LNCaP clone FGC (cell line): ENCODE results near the gene ST3GAL3.

ENCODE experiments used
- DNase-seq: peaks from one replicate; pipeline ENCODE4 v3.0.0-alpha.2; 2011; ENCODE audit warnings: low read depth
- H3K4me3 ChIP-seq: 2 replicates; pipeline ENCODE4 v1.5.1; 2011; ENCODE audit warnings: mild to moderate bottlenecking, low read depth, low read length, control low read depth
- TF ChIP-seq, protein P1 (sequence below): IDR thresholded peaks from 2 replicates; pipeline ENCODE4 v1.5.1; 2012; ENCODE audit warnings: mild to moderate bottlenecking; ENCODE audit not compliant: control insufficient read depth, insufficient read depth; ENCODE audit errors: extremely low read depth

Gene ST3GAL3

DNA sequence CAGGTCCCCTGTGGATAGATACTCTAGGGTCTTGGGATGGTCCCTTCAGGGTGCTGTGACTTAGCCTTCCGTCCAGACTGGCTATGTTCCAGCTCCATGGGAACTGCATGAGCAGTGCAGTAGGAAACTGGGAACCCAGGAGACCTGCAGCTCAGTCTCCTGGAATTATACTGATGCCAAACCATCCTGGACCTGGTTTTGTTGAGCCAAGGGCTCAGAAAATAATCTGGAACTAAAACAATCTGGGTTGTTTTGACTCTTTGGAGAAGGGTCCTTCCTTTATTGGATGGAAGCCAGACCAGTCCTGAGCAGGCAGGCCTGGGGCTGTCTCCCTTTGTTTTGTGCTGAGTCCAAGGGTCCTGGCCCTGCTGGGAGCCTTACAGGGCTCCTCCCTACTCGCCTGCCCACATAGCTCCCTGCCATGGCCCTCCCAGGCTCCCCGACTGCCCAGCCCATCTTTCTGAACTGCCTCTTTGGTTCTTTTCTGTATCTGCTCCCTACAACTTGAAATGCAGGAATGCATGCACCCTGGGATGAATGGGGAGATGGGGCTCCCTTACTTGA lies 240.6 kb downstream of the ST3GAL3 start:
- H3K4me3 ChIP-seq, result peak overlapping the region; percentile 96
- TF ChIP-seq, protein P1, sequence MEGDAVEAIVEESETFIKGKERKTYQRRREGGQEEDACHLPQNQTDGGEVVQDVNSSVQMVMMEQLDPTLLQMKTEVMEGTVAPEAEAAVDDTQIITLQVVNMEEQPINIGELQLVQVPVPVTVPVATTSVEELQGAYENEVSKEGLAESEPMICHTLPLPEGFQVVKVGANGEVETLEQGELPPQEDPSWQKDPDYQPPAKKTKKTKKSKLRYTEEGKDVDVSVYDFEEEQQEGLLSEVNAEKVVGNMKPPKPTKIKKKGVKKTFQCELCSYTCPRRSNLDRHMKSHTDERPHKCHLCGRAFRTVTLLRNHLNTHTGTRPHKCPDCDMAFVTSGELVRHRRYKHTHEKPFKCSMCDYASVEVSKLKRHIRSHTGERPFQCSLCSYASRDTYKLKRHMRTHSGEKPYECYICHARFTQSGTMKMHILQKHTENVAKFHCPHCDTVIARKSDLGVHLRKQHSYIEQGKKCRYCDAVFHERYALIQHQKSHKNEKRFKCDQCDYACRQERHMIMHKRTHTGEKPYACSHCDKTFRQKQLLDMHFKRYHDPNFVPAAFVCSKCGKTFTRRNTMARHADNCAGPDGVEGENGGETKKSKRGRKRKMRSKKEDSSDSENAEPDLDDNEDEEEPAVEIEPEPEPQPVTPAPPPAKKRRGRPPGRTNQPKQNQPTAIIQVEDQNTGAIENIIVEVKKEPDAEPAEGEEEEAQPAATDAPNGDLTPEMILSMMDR, result no peak
- DNase-seq, result no peak

DNA sequence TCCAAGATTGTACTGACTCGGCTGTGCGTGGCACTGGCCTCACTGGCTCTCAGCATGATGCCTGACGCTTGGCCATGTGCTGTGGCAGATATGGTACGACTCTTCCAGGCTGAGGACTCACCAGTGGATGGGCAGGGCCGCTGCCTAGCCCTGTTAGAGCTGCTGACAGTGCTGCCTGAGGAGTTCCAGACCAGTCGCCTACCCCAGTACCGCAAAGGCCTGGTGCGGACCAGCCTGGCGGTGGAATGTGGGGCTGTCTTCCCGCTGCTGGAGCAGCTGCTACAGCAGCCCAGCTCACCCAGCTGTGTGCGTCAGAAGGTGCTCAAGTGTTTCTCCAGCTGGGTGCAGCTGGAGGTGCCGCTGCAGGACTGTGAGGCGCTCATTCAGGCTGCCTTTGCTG lies 242.3 kb downstream of the ST3GAL3 start:
- no peak for DNase-seq
- no peak overlapping the region for H3K4me3 ChIP-seq
- TF ChIP-seq, protein P1, result no peak

DNA sequence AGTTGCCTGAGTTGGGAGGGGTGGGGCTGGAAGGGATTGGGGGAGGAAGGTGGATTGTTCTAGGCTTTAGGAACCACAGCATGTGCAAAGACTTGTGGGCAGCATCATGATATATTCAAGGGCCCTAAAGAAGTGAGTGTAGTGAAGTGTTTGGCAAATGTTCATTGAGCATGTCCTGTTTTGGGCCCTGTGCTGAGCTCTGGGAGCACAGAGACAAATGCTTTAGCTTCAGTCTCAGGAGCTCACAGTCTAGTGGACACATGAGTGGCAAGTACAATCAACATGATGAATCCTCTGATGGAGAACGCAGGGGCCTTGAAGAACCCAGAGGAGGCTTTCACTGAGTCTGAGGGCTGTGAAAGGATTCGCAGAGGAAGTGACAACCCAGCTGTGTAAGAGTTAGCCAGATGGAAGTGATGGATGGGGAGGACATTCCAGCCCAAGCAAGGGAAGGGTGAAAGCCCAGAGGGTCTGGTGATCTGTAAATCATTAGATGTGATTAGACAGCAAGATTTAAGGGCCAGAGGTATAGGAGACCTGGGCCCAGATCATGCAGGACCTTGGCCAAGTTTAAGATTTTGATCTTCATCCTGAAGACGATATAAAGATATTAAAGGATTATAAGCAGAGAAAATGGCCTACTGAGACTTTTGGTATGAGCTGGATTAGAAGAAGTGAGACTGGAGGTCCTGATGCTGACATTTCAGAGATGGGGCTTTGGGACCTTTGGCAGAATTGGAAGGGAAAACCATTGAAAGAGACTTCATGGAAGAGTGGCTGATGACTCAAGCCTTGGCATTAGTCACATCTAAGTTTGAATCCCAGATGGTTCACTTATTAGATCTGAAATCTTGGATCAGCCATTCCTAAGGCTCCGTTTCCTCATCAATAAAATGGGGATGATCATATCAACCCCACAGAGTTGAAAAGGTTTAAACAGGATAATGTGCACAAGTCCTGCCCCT lies 244.0 kb downstream of the ST3GAL3 start:
- TF ChIP-seq, protein P1, result no peak
- no peak overlapping the region for H3K4me3 ChIP-seq
- no peak for DNase-seq

DNA sequence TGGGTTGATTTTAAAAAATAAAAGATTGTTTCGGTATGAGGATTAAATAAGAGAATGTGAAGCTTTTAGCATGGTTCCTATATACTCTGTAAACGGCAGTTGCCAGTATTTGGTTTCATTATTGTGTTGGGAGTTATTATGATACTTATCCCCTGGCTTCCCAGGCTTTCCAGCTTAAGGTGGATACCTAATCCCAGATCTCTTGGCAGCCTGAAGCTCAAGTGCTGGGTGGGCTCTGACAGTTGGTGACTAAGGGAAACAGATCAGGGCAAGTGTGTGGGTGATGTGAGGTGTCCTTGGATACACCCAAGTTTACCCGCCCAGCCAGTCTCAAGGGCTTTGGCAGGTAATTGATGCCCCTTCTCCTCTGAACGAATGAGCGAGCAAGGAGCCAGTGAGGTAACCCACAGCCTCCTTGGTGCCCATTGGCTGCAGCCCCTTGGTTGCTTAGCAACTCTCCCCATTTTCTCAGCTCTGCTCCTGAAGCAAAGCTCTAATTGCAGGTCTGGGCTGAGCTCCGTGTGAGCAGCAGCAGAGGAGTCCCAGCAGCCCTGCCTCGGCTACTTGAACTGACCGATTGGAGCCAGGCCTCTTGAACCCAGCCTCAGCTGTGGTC lies 245.5 kb downstream of the ST3GAL3 start:
- H3K4me3 ChIP-seq, result no peak overlapping the region
- no peak for DNase-seq
- TF ChIP-seq, protein P1, result no peak

DNA sequence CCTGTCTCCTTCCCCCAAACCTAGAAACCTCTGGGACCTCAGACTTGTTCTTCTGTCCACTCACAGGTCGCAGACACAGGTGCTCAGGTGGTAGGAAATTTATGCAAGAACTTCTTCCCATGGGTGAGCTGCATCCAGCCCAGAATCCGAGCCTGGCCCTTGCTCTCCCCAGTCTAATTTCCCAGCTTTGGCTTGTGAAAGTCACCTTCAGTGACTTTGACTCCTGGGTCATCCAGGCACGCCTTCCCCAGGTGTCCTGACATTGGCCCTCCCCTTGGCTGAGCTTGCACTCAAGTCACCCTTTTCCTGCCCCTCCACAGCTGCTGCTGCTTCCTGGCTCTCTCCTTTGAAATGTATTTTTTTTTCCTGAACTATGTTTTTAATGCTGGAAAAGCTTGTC lies 246.0 kb downstream of the ST3GAL3 start:
- H3K4me3 ChIP-seq, result no peak overlapping the region
- DNase-seq, result no peak
- TF ChIP-seq, protein P1, result no peak

DNA sequence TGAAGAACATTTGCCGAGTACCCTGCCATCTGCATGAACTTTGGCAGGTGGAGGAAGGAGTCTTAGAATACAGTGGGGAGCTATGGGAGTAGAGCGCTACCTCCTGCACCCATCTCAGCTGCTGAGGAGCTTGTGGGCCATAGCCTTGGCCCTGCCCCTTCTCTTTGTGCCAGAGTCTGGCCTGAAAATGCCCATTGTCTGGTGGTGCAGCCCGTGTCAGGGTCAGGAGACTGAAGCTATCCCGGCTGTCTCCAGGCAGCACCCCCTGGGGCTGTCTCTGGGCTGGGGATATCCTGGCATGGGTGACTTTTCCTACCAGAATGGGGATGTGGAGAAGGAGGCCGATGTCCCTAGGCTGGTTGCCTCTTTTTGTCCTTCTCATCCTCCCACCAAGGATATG lies 246.7 kb downstream of the ST3GAL3 start:
- TF ChIP-seq, protein P1, result no peak
- H3K4me3 ChIP-seq, result no peak overlapping the region
- no peak for DNase-seq
